Stimulated activated memory B cell treated with anti-CD40 and anti-IgM and Interleukin-4, amounts not matched to agents 10 μg/mL and 1 μg/mL and 100 μg/mL, for 72 hours (primary cell): Measurements from ENCODE around the gene FERMT1.
"Not testable (repeated sequence)": the region's sequence is repeated elsewhere in the genome, so short reads cannot be mapped to it uniquely, and the experiment has no call there.

Source experiments
- ATAC-seq: fragments of 150-1000 bp; cut with Tn5 transposase; 2 replicates; pipeline ENCODE4 v1.10.0; 2021
- H3K27ac Mint-ChIP-seq: one replicate; pipeline ENCODE4 v1.8.0; 2022; ENCODE audit warnings: mild to moderate bottlenecking, mixed read lengths
- H3K27me3 Mint-ChIP-seq: one replicate; pipeline ENCODE4 v1.8.0; 2022; ENCODE audit warnings: mixed read lengths
- H3K36me3 Mint-ChIP-seq: one replicate; pipeline ENCODE4 v1.8.0; 2022; ENCODE audit warnings: mixed read lengths
- H3K4me1 Mint-ChIP-seq: one replicate; pipeline ENCODE4 v1.8.0; 2022; ENCODE audit warnings: mixed read lengths
- H3K4me3 Mint-ChIP-seq: one replicate; pipeline ENCODE4 v1.8.0; 2022; ENCODE audit warnings: mild to moderate bottlenecking, moderate library complexity, mixed read lengths
- H3K9me3 Mint-ChIP-seq: one replicate; pipeline ENCODE4 v1.8.0; 2022; ENCODE audit warnings: mixed read lengths

Gene FERMT1

DNA sequence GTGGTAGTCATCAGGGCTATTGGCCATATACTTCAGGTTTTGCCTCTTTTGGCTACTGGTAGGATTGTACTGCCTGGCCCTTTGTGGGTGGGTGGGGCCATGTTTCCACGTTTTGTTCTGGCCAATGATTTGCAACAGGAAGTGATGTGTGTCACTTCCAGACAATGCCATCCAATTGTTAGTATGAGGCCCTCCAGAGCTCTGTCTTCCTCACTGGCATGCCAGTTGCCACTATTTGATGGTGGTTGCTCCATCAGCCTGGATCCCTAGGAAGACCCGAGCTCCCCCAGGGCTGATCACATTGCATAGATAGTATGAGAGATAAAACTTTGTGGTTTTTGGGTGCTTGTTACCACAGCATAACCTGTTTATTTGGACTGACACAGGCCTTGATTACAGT is 61.3 kb downstream of the FERMT1 start:
- Mint-ChIP-seq H3K4me1 (no peaks in the 10 kb centered on the region), H3K27ac (no peak overlapping the region), H3K36me3 (no peaks in the 10 kb centered on the region), H3K4me3 (no peak overlapping the region), H3K27me3 (peaks cover 39% of the 10 kb centered on the region), H3K9me3 (no peaks in the 10 kb centered on the region)
- no peak for ATAC-seq

DNA sequence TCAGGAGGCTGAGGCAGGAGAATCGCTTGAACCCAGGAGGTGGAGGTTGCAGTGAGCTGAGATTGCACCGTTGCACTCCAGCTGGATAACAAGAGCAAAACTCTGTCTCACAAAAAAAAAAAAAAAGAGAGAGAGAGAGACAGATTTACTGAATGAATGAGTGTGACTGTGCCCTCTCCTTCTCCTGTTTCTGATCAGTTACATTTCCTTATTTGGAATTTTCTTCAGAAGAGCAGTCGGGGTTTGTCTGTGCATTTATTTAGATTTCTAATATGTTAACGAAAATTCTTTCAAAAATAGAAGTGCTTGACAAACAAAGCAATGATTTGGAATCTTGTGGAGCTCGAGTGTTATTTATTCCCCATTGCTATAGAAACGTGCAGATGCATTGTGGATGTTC is 62.6 kb downstream of the FERMT1 start:
- ATAC-seq: no peak
- Mint-ChIP-seq H3K27me3 (peaks cover 50% of the 10 kb centered on the region), H3K9me3 (no peaks in the 10 kb centered on the region), H3K27ac (no peak overlapping the region), H3K4me3 (no peak overlapping the region), H3K4me1 (no peaks in the 10 kb centered on the region), H3K36me3 (no peaks in the 10 kb centered on the region)

DNA sequence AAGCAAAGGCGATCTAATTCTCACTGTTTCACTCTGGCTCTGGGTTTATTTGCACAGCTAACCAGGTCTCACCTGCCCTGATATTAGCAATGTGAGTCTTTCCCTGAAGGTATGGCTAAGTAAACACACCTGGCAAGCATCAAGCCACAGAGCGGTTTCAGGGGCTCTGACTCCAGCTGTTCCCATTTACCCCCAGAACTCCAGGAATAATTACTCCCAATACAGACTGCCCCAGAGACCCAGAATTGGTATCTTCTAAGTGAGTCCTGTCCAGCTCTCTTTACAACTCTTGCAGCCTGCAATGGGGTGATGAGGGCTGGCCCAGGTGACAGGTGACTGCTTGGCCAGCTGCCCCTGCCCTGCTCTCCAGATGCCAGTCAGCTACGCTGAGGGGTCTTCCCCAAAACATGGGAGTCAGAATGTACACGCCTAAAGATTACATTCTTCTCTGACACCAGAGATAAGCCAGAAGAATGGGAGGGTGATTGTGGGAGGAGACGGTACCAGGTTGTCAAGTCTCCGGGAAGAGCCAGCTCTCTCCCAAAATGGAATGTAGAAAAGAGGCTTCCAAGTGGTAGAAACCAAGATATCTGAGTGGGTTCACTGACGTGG is 64.0 kb downstream of the FERMT1 start:
- Mint-ChIP-seq H3K27ac (no peak overlapping the region), H3K36me3 (no peaks in the 10 kb centered on the region), H3K27me3 (peaks cover 62% of the 10 kb centered on the region), H3K9me3 (no peaks in the 10 kb centered on the region), H3K4me3 (no peak overlapping the region), H3K4me1 (no peaks in the 10 kb centered on the region)
- no peak for ATAC-seq

DNA sequence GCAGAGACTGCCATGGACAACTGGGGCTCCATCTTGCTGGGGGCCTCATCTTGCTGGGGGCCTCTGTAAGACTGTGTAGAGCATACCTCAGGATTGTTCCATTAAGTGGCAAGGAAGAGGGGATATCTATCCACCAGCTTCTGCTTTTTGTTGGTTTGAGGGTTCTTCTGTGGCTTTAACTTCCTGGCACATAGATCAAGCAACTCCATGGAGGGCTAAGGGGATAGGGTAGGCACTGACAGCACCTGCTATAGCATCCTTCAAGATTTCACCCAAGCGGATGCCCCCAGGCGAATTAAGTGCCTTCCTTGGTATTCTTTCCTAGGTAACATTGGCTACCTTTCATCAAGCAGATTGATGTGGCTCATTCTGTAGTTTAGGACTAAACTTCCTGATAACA is 65.1 kb downstream of the FERMT1 start:
- Mint-ChIP-seq H3K9me3 (no peaks in the 10 kb centered on the region), H3K4me1 (peaks cover 6% of the 10 kb centered on the region), H3K27ac (no peak overlapping the region), H3K4me3 (no peak overlapping the region), H3K27me3 (peaks cover 65% of the 10 kb centered on the region), H3K36me3 (no peaks in the 10 kb centered on the region)
- ATAC-seq: no peak

DNA sequence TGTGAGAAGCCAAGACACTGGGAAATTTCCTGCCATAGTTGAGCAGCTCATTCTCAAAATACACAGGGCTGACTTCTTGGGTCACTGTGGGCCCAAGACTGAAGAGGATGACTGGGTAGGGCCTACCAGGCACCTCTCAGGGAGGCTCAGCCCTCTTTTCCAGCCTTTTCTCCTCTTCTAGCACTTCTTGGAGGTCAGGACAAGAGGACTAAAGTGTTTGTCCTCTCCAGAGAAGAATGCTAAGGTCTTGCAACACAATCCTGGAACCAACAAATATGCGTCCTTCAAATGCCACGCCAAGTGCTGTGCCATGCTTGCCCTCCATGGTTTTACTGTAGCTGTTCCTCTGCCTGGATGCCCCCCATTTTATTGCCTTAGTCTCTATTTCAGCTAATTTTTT is 65.7 kb downstream of the FERMT1 start:
- H3K27ac Mint-ChIP-seq: no peak overlapping the region
- ATAC-seq: no peak
- peaks cover 8% of the 10 kb centered on the region for H3K4me1 Mint-ChIP-seq
- H3K9me3 Mint-ChIP-seq: no peaks in the 10 kb centered on the region
- no peak overlapping the region for H3K4me3 Mint-ChIP-seq
- peaks cover 69% of the 10 kb centered on the region for H3K27me3 Mint-ChIP-seq
- H3K36me3 Mint-ChIP-seq: no peaks in the 10 kb centered on the region

DNA sequence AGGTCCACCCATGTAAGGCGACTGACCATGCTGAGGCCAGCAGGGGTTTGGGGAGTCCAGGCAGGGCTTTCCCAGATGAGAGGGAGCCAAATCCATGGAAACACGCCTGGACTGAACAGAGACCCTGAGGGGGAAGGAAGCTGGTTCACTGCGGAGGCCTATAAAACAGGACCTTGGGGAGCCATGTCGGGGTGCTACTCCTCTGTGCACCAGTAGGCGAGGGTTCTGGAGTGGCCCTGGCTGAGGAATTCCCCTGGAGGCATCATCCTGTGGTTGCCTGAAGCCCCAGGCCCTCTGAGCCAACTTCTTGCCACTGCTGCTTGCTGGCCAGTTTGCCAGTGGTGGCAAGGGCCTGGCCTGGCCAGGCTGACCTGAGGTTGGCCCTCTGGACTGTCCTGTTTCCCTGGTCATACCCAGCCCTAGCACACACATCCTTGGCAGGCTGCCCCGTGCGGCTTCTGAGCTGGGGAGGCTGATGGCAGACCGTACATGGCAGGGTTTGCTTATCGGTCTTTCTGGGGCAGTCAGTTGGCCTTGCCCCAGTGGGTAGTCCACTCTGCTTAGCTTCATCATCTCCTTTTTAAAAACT is 66.8 kb downstream of the FERMT1 start:
- peaks cover 8% of the 10 kb centered on the region for H3K4me1 Mint-ChIP-seq
- H3K4me3 Mint-ChIP-seq: no peak overlapping the region
- no peaks in the 10 kb centered on the region for H3K36me3 Mint-ChIP-seq
- ATAC-seq: no peak
- no peak overlapping the region for H3K27ac Mint-ChIP-seq
- no peaks in the 10 kb centered on the region for H3K9me3 Mint-ChIP-seq
- H3K27me3 Mint-ChIP-seq: peaks cover 69% of the 10 kb centered on the region

DNA sequence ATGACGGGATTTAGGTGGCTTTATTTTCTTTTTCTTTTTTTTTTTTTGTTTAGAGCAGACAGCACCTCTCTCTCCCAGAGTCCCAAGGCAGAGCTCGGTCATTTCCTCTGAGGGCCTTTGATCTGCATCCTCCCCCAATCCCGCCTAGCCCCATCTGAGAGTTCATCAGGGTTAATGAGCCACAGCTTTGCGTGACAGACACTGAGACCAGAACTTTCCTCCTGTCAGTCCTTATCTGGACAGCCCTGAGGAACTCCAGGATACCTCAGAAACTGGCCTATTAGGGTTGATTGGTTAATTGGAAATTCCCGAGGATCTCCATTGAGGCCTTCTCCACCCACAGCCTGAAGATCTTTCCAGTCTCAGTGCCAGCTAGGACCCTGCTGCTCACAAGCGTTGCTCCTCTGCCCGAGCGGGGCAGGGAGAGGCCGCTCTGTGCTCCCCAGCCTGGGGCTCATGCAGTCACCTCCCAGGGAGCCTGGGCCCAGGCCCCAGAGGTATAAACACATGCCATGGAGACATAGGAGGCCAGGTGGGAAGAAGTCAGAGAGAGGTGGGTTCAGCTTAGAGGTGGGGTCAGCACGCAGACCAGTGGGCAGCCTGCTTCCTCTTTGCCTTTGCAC is 67.6 kb downstream of the FERMT1 start:
- no peak for ATAC-seq
- H3K4me3 Mint-ChIP-seq: no peak overlapping the region
- H3K36me3 Mint-ChIP-seq: no peaks in the 10 kb centered on the region
- H3K27ac Mint-ChIP-seq: no peak overlapping the region
- H3K4me1 Mint-ChIP-seq: peaks cover 8% of the 10 kb centered on the region
- H3K27me3 Mint-ChIP-seq: peaks cover 77% of the 10 kb centered on the region
- no peaks in the 10 kb centered on the region for H3K9me3 Mint-ChIP-seq

DNA sequence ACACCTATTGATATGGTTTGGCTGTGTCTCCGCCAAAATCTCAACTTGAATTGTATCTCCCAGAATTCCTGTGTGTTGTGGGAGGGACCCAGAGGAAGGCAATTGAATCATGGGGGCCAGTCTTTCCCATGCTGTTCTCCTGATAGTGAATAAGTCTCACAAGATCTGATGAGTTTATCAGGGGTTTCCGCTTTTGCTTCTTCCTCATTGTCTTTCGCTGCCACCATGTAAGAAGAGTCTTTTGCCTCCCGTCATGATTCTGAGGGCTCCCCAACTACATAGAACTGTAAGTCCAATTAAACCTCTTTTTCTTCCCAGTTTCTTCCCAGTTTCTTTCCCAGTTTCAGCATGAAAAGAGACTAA is 68.2 kb downstream of the FERMT1 start:
- peaks cover 76% of the 10 kb centered on the region for H3K27me3 Mint-ChIP-seq
- H3K4me3 Mint-ChIP-seq, H3K4me1 Mint-ChIP-seq, H3K27ac Mint-ChIP-seq, H3K9me3 Mint-ChIP-seq, H3K36me3 Mint-ChIP-seq, ATAC-seq: not testable (repeated sequence)

DNA sequence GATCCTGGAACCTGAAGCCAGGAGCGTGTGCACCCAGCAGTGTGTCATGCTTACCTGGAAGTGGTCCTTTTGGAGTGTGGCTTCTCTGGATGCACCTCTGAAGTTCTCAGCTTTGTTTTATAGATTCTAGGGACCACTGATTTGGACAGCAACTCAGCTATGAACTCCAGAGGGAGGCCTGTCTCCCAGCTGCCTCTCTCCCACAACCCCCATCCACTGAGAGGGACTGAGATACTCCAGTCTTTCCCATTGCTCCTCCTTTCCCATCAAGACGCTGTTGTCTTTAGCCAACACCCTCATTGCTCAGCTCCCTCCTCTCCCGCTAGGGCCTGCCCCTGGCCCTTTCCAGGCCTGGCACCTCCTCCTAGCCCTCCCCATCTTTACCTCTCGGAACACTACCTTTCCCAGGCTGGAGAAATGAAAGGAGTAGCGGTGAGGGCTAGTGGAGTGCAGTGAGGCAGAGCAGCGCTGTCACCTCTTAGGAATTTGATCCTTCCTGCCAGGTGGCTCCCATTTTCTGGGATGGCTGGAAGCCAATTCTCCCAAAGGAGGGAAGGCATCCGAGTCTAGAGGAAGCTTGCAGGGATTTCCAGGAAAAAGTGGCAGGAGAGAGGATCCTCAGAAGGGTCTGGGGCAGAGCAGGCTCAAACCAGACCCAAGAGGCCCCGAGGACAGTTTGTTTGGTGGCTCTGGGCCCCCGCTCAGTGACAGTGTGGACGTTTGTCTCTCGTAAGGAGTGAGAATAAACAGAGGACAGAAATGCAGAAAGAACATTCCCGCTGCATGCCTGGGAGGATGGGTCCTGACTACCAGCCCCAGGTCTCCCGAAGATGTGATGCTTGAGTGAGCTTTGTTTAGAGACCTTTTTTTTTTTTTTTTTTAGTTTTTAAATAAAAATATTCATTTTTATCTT is 68.8 kb downstream of the FERMT1 start, which contains the start of gene LRRN4:
Gene LRRN4, minus strand, starts transcription at position 285 of the 913 bp plus-strand sequence. CDS start 1,261 bp downstream, outside the sequence.
- Mint-ChIP-seq H3K36me3 (no peaks in the 10 kb centered on the region), H3K27me3 (peaks cover 70% of the 10 kb centered on the region), H3K4me3 (no peak within 1 kb of the TSS), H3K4me1 (peaks cover 8% of the 10 kb centered on the region), H3K9me3 (no peaks in the 10 kb centered on the region), H3K27ac (no peak within 1 kb of the TSS)
- no peak for ATAC-seq

DNA sequence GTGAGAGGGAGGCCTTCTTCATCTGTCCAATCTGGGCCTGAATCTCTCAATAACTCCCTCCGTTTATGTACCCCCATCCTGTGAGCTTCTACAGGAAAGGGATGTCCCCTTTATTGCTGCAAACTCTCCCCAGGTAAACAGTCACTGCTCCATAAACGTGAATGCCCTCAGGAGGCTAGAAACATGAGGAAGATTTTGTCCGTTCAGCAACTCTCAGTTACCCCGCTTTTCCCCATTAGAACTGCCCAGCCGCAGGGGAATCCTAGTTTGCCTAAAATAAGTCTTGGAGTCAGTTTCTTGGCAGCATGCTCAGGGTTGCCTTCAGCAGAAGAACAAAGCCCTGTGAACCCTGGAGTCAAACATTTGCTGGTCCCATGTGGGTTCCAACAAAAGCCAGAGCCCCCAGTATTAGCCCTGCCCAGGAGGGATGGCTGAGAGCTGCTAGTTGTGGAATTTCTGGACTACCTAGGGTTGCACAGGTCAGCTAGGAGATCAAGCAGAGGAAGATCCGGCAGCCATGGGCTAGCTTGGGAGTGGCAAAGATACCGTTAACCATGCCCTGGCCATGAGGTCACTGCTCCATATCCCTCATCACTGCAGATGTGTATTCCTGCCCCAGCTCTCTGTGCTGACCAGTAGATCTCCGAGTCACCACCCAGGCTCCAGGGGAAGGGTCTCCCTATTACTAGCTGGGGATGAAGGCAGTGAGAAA is 69.6 kb downstream of the FERMT1 start:
- peaks cover 8% of the 10 kb centered on the region for H3K4me1 Mint-ChIP-seq
- no peaks in the 10 kb centered on the region for H3K9me3 Mint-ChIP-seq
- peaks cover 62% of the 10 kb centered on the region for H3K27me3 Mint-ChIP-seq
- H3K4me3 Mint-ChIP-seq: no peak overlapping the region
- ATAC-seq: no peak
- no peak overlapping the region for H3K27ac Mint-ChIP-seq
- H3K36me3 Mint-ChIP-seq: no peaks in the 10 kb centered on the region

DNA sequence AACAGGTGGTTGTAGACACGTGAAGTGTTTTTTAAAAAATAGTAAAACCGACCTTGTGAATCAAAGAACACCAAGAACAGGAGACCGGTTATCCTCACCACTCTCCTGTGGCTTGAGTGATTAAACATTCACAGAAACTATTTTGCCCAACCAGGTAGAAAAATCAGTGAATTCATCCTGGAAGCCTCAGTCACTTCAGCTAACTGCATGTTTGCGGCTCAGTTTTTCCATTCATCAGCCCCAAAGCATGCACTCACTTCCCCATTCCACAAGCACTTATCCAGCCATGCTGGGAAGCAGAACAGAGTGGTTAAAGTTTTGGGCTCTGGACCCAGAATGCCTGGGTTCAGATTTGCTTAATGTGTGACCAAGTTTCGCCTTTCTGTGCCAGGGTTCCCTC is 71.3 kb downstream of the FERMT1 start:
- Mint-ChIP-seq H3K27ac (no peak overlapping the region), H3K4me3 (no peak overlapping the region), H3K36me3 (no peaks in the 10 kb centered on the region), H3K27me3 (peaks cover 49% of the 10 kb centered on the region), H3K9me3 (no peaks in the 10 kb centered on the region), H3K4me1 (peaks cover 8% of the 10 kb centered on the region)
- ATAC-seq: no peak

DNA sequence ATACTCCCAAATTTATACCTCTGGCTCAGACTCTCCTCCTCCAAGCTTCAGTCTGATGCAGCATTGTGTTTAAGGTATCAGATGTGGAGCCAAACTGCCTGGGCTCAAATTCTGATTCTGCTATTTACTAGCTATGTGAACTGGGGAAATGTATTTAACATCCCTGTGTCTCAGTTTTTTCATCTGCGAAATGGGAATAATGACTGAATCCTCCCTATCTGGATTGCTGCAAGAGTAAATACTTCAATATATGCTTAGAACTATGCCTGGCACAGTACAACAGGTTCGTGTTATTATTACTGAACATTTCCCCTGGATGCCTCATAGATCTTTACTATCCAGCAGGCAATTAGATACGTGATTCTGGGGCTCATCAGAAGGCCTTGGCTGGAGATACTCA is 74.4 kb downstream of the FERMT1 start:
- Mint-ChIP-seq H3K36me3 (no peaks in the 10 kb centered on the region), H3K4me1 (peaks cover 8% of the 10 kb centered on the region)

DNA sequence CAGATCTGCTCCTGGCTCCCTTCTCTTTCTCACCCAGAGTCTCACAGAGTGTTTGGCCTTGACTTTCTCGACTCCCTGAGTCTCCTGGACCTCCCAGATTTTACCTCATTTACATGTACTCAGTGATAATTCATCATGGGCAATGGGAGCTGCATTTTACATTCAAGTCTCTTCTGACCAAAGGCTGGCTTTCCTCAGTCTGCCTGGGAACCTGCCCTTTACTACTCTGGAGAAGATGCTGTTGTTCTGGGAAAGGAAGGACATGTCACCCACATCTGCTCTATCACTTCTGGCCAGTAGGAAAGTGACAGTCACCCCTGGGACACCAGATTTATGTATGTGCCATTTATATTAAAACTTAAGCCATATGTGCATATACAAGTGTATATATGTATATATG is 76.4 kb downstream of the FERMT1 start:
- no peaks in the 10 kb centered on the region for H3K4me1 Mint-ChIP-seq
- no peak for ATAC-seq
- H3K27me3 Mint-ChIP-seq: peaks cover 12% of the 10 kb centered on the region
- H3K27ac Mint-ChIP-seq: no peak overlapping the region
- peaks cover 11% of the 10 kb centered on the region for H3K36me3 Mint-ChIP-seq
- H3K9me3 Mint-ChIP-seq: no peaks in the 10 kb centered on the region
- H3K4me3 Mint-ChIP-seq: no peak overlapping the region

More for the DNA sequence above, 74.4 kb downstream of the FERMT1 start:
- Mint-ChIP-seq H3K27ac (no peak overlapping the region), H3K27me3 (peaks cover 22% of the 10 kb centered on the region), H3K4me3 (no peak overlapping the region), H3K9me3 (no peaks in the 10 kb centered on the region)
- no peak for ATAC-seq

DNA sequence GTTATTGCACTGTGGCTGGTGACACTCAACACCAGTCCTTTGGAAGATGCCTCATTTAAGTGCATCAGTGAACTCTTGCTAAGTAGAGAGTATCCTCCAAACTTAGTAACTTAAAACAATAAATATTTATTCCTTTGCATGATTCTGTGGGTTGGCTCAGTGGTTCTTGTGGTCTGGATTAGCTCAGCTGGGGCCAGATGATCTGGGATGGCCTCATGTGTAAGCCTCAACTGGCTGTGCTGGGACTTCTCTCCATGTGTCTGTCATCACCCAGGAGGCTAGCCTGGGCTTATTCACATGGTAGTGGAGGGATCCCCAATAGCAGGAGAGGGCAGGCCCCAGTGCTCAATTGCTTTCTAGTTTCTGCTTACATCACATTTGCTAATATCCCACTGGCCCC is 77.3 kb downstream of the FERMT1 start:
- no peaks in the 10 kb centered on the region for H3K4me1 Mint-ChIP-seq
- H3K36me3 Mint-ChIP-seq: peaks cover 17% of the 10 kb centered on the region
- no peak overlapping the region for H3K27ac Mint-ChIP-seq
- ATAC-seq: no peak
- H3K27me3 Mint-ChIP-seq: peaks cover 6% of the 10 kb centered on the region
- no peak overlapping the region for H3K4me3 Mint-ChIP-seq
- no peaks in the 10 kb centered on the region for H3K9me3 Mint-ChIP-seq

DNA sequence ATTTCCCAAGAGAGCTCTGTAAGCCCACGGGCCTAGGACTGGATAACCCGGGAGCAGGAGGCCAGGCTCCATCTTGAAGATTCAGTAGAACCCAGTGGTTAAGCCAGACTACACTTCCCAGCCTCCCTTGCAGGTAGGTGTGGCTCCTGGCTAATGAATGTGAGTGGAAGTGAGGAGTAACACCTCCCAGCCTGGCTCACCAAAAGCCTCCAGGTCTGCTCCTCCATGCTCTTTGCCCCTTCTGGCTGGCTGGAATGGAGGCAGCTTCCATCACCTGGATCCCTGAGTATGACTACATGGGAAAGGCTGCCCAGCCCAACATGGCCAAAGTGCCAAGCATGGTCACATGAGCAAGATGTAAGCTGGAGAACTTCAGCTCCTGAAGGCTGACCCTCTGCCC is 78.7 kb downstream of the FERMT1 start:
- no peak for ATAC-seq
- H3K4me1 Mint-ChIP-seq: no peaks in the 10 kb centered on the region
- peaks cover 32% of the 10 kb centered on the region for H3K36me3 Mint-ChIP-seq
- no peak overlapping the region for H3K27ac Mint-ChIP-seq
- no peak overlapping the region for H3K4me3 Mint-ChIP-seq
- no peaks in the 10 kb centered on the region for H3K27me3 Mint-ChIP-seq
- H3K9me3 Mint-ChIP-seq: no peaks in the 10 kb centered on the region
